Fibroblast of lung (primary cell): Measurements from ENCODE around the gene ANGEL2. TPM values are rescaled to one million over a fixed set of nuclear protein-coding genes. Genes with fewer than 3 reads are reported as not detected.

Experiments
- DNase-seq, 2 donors: peaks; one replicate each; pipeline versions ENCODE4 v3.0.0 to v3.0.0-alpha.2; 2010; ENCODE audit warnings: low read depth in 2 of 2
- H2AFZ ChIP-seq: 2 replicates; pipeline ENCODE4 v1.5.1; 2012; ENCODE audit warnings: low read length, control low read depth, inconsistent platforms
- H3K27ac ChIP-seq: 2 replicates; pipeline ENCODE4 v1.5.1; 2011; ENCODE audit warnings: low read length, control low read depth; ENCODE audit not compliant: insufficient read depth
- H3K27me3 ChIP-seq: 2 replicates; pipeline ENCODE4 v1.5.1; 2011; ENCODE audit warnings: mild to moderate bottlenecking, low read length; ENCODE audit not compliant: control insufficient read depth, insufficient read depth
- H3K36me3 ChIP-seq: 2 replicates; pipeline ENCODE4 v1.5.1; 2011; ENCODE audit warnings: low read length; ENCODE audit not compliant: control insufficient read depth, insufficient read depth
- H3K4me1 ChIP-seq: 2 replicates; pipeline ENCODE4 v1.5.1; 2011; ENCODE audit warnings: low read length; ENCODE audit not compliant: control insufficient read depth, insufficient read depth; ENCODE audit errors: extremely low read depth
- H3K4me2 ChIP-seq: 2 replicates; pipeline ENCODE4 v1.5.1; 2011; ENCODE audit warnings: low read length, control low read depth; ENCODE audit not compliant: insufficient read depth; ENCODE audit errors: extremely low read depth
- H3K4me3 ChIP-seq, 4 experiments: fragments of 200-600 bp in 1 of 4; sonication (generic) in 1 of 4; replicated peaks in 1 of 4; 2 replicates each; pipeline ENCODE4 v1.5.1; 2011 to 2016; ENCODE audit warnings: low read length in 4 of 4, low read depth in 3 of 4, mild to moderate bottlenecking in 3 of 4, control low read depth in 2 of 4, inconsistent platforms in 1 of 4, mixed read lengths in 1 of 4; ENCODE audit not compliant: insufficient read depth in 1 of 4; ENCODE audit errors: control extremely low read depth in 1 of 4
- H3K79me2 ChIP-seq: 2 replicates; pipeline ENCODE4 v1.5.1; 2012; ENCODE audit warnings: mild to moderate bottlenecking, low read length, inconsistent platforms; ENCODE audit not compliant: control insufficient read depth, insufficient read depth
- H3K9ac ChIP-seq: 2 replicates; pipeline ENCODE4 v1.5.1; 2011; ENCODE audit warnings: mild to moderate bottlenecking, low read length, control low read depth; ENCODE audit not compliant: insufficient read depth
- H3K9me3 ChIP-seq: 2 replicates; pipeline ENCODE4 v1.5.1; 2012; ENCODE audit warnings: low read depth, low read length; ENCODE audit not compliant: control insufficient read depth, insufficient read depth
- H4K20me1 ChIP-seq: 2 replicates; pipeline ENCODE4 v1.5.1; 2011; ENCODE audit warnings: low read length; ENCODE audit not compliant: control insufficient read depth, insufficient read depth; ENCODE audit errors: extremely low read depth
- CTCF ChIP-seq, 2 donors: IDR thresholded peaks in 1 of 2; conservative IDR thresholded peaks in 1 of 2; 1 replicate in 1 of 2; 2 replicates in 1 of 2; pipeline ENCODE4 v1.5.1; 2011 to 2012; ENCODE audit warnings: low read length in 2 of 2, control low read depth in 1 of 2, inconsistent platforms in 1 of 2, low read depth in 1 of 2, mild to moderate bottlenecking in 1 of 2
- EZH2 ChIP-seq: IDR thresholded peaks from 2 replicates; pipeline ENCODE4 v1.5.1; 2012; ENCODE audit warnings: low read length, control low read depth, mild to moderate bottlenecking; ENCODE audit errors: missing control alignments
- polyA plus RNA-seq, 2 donors: library from polyadenylated mRNA; depleted of rRNA in 1 of 2; stranded (reverse) in 1 of 2; unstranded in 1 of 2; fragments of >200 nt; gene quantifications; 2 replicates each; pipeline ENCODE4 v1.2.1, GENCODE V29; 2011 to 2012; ENCODE audit warnings: missing spikeins in 1 of 2
- total RNA-seq: library from RNA; depleted of rRNA; stranded (reverse); fragments of >200 nt; gene quantifications from 2 replicates; pipeline ENCODE4 v1.2.1, GENCODE V29; 2014

The ANGEL2 gene
- total and polyA plus RNA-seq, 2 donors (not counting 1 experiment from before 2014, with no cell fraction given) = 21.1 to 71.5 TPM

- Histone ChIP-seq H3K4me2 (peak overlapping the region; percentile 86), H4K20me1 (no peaks in the 10 kb centered on the region), H3K79me2 (no peaks in the 10 kb centered on the region), H3K27ac (no peak overlapping the region), H3K9ac (no peak overlapping the region), H3K4me1 (peaks cover 2% of the 10 kb centered on the region), H3K36me3 (no peaks in the 10 kb centered on the region), H2AFZ (peak overlapping the region; percentile 5), H3K9me3 (no peaks in the 10 kb centered on the region), H3K4me3 (peak overlapping the region; percentile 26 to 72 (median 57)), H3K27me3 (peaks cover 51% of the 10 kb centered on the region)
- peak in 1 of 2 donors; percentile 13 for DNase-seq
- TF ChIP-seq CTCF (conservative IDR thresholded peaks at IDR 0.05 in 1 of 2, IDR thresholded peaks at IDR 0.05 in 1 of 2; ENCODE audit: low read depth in 1 of 2, low read length in 2 of 2) (no peak), EZH2 (peak; percentile 74)
These were observed 64.3 kb downstream of the ANGEL2 start for GRCh38 chr1:212951126-212951946.

GRCh38 chr1:212950243-212951125 is 65.2 kb downstream of the ANGEL2 start, which contains the start of gene VASH2:
VASH2 (plus strand) TSS chr1:212950541; CDS start chr1:212951543, 1,002 bp downstream.
- peak within 1 kb of the TSS; percentile 86 for H3K4me2 ChIP-seq
- peaks cover 2% of the 10 kb centered on the region for H3K4me1 ChIP-seq
- H3K79me2 ChIP-seq = no peaks in the 10 kb centered on the region
- H3K27me3 ChIP-seq = peaks cover 46% of the 10 kb centered on the region
- H3K27ac ChIP-seq = no peak within 1 kb of the TSS
- TF ChIP-seq EZH2 (no peak), CTCF (conservative IDR thresholded peaks at IDR 0.05 in 1 of 2, IDR thresholded peaks at IDR 0.05 in 1 of 2; ENCODE audit: low read depth in 1 of 2, low read length in 2 of 2) (no peak)
- H2AFZ ChIP-seq = peak within 1 kb of the TSS; percentile 67
- H4K20me1 ChIP-seq = no peaks in the 10 kb centered on the region
- H3K9me3 ChIP-seq = no peaks in the 10 kb centered on the region
- H3K4me3 ChIP-seq = peak within 1 kb of the TSS; percentile 26 to 72 (median 57)
- peak; percentile 70 to 83 for DNase-seq
- no peaks in the 10 kb centered on the region for H3K36me3 ChIP-seq
- H3K9ac ChIP-seq = peak within 1 kb of the TSS; percentile 7

GRCh38 chr1:212949771-212950170 is 65.9 kb downstream of the ANGEL2 start:
- TF ChIP-seq EZH2 (no peak), CTCF (conservative IDR thresholded peaks at IDR 0.05 in 1 of 2, IDR thresholded peaks at IDR 0.05 in 1 of 2; ENCODE audit: low read depth in 1 of 2, low read length in 2 of 2) (no peak)
- H3K9me3 ChIP-seq = no peaks in the 10 kb centered on the region
- no peak overlapping the region for H3K9ac ChIP-seq
- DNase-seq = no peak
- peak overlapping the region; percentile 67 for H2AFZ ChIP-seq
- H3K27ac ChIP-seq = no peak overlapping the region
- no peaks in the 10 kb centered on the region for H3K36me3 ChIP-seq
- H3K27me3 ChIP-seq = peaks cover 40% of the 10 kb centered on the region
- H3K4me1 ChIP-seq = peaks cover 2% of the 10 kb centered on the region
- H3K4me2 ChIP-seq = peak overlapping the region; percentile 86
- no peaks in the 10 kb centered on the region for H4K20me1 ChIP-seq
- H3K4me3 ChIP-seq = peak overlapping the region; percentile 26 to 72 (median 57)
- no peaks in the 10 kb centered on the region for H3K79me2 ChIP-seq
